OCI-LY1 (cell line): Measurements from ENCODE around the gene BABAM2.

Experiments
- H2AFZ ChIP-seq: fragments of 200-600 bp; sonication (generic), shearing (Covaris generic); 2 replicates; pipeline ENCODE4 v1.6.0; 2014; ENCODE audit warnings: antibody characterized with exemption, mild to moderate bottlenecking, low read length
- H3F3A ChIP-seq: fragments of 200-600 bp; sonication (generic), shearing (Covaris generic); 2 replicates; pipeline ENCODE4 v1.6.0; 2014; ENCODE audit warnings: mild to moderate bottlenecking, antibody characterized with exemption, low read length, moderate library complexity; ENCODE audit not compliant: insufficient read depth
- H3K27ac ChIP-seq: fragments of 200-600 bp; sonication (generic); 2 replicates; pipeline ENCODE4 v1.5.1; 2014; ENCODE audit warnings: low read length, mixed run types, mild to moderate bottlenecking, low read depth; ENCODE audit not compliant: poor library complexity, severe bottlenecking
- H3K27me3 ChIP-seq: fragments of 200-600 bp; sonication (generic); 2 replicates; pipeline ENCODE4 v1.6.0; 2014; ENCODE audit warnings: antibody characterized with exemption, mild to moderate bottlenecking, low read length, moderate library complexity; ENCODE audit not compliant: insufficient read depth
- H3K36me3 ChIP-seq: fragments of 200-600 bp; sonication (generic); 2 replicates; pipeline ENCODE4 v1.6.1; 2014; ENCODE audit warnings: mild to moderate bottlenecking, antibody characterized with exemption, low read length, moderate library complexity, mixed read lengths; ENCODE audit not compliant: insufficient read depth
- H3K4me1 ChIP-seq: fragments of 200-600 bp; sonication (generic); 2 replicates; pipeline ENCODE4 v1.5.1; 2014; ENCODE audit warnings: mild to moderate bottlenecking, low read length, moderate library complexity; ENCODE audit not compliant: insufficient read depth, severe bottlenecking
- H3K4me2 ChIP-seq: fragments of 200-600 bp; sonication (generic), shearing (Covaris generic); 2 replicates; pipeline ENCODE4 v1.6.1; 2014; ENCODE audit warnings: low read length
- H3K4me3 ChIP-seq: fragments of 200-600 bp; sonication (generic); 2 replicates; pipeline ENCODE4 v1.5.1; 2014; ENCODE audit warnings: low read length, low read depth, mild to moderate bottlenecking, mixed read lengths; ENCODE audit not compliant: poor library complexity, severe bottlenecking
- H3K79me2 ChIP-seq: fragments of 200-600 bp; shearing (Covaris generic); 2 replicates; pipeline ENCODE4 v1.6.1; 2016; ENCODE audit warnings: mixed run types, low read length, mixed read lengths; ENCODE audit not compliant: insufficient read depth
- H3K9ac ChIP-seq: fragments of 200-600 bp; sonication (generic), shearing (Covaris generic); 2 replicates; pipeline ENCODE4 v1.6.1; 2014; ENCODE audit warnings: mild to moderate bottlenecking, low read length, mixed read lengths
- H3K9me2 ChIP-seq: fragments of 200-600 bp; sonication (generic), shearing (Covaris generic); 2 replicates; pipeline ENCODE4 v1.6.1; 2014; ENCODE audit warnings: low read depth, mild to moderate bottlenecking, low read length, mixed read lengths
- H3K9me3 ChIP-seq: fragments of 200-600 bp; shearing (Covaris generic); 2 replicates; pipeline ENCODE4 v1.6.1; 2014; ENCODE audit warnings: low read length, mixed read lengths
- H4K20me1 ChIP-seq: fragments of 200-600 bp; sonication (generic), shearing (Covaris generic); 2 replicates; pipeline ENCODE4 v1.6.0; 2016; ENCODE audit warnings: mild to moderate bottlenecking, low read length; ENCODE audit not compliant: insufficient read depth
- EZH2 ChIP-seq: fragments of 200-600 bp; sonication (generic), shearing (Covaris generic); IDR thresholded peaks from 2 replicates; pipeline ENCODE4 v1.8.0; 2017; ENCODE audit warnings: borderline replicate concordance, mixed run types, mild to moderate bottlenecking, antibody characterized with exemption, low read length, moderate library complexity, mixed read lengths
- TF ChIP-seq, protein P1 (sequence below): fragments of 200-600 bp; sonication (generic), shearing (Covaris generic); IDR thresholded peaks from 2 replicates; pipeline ENCODE4 v1.5.1; 2017; ENCODE audit warnings: mild to moderate bottlenecking, antibody characterized with exemption, low read length, moderate library complexity, mixed read lengths

The BABAM2 gene

DNA sequence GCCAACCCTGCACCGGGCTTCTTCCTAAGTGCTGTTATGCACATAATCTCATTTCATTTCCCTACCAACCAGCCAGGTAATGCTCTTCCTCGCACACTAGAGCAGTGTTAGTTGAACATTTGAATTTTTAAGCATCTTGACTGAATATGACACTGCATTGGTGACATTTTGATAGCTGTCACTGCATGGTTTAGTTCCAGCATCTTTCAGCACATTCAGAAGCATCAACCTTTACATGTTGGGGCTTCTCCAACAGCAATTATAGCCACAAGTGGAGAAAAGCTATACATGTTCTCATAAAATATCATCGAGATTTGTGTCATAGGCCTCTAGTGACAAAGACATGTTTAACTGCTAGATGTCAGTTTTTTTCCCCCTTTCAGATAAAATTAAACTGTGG is 272.0 kb downstream of the BABAM2 start:
- no peaks in the 10 kb centered on the region for H3K4me1 ChIP-seq
- no peaks in the 10 kb centered on the region for H3K9me2 ChIP-seq
- H3K9me3 ChIP-seq, result no peaks in the 10 kb centered on the region
- no peaks in the 10 kb centered on the region for H3K27me3 ChIP-seq
- TF ChIP-seq EZH2, result no peak
- TF ChIP-seq, protein P1, sequence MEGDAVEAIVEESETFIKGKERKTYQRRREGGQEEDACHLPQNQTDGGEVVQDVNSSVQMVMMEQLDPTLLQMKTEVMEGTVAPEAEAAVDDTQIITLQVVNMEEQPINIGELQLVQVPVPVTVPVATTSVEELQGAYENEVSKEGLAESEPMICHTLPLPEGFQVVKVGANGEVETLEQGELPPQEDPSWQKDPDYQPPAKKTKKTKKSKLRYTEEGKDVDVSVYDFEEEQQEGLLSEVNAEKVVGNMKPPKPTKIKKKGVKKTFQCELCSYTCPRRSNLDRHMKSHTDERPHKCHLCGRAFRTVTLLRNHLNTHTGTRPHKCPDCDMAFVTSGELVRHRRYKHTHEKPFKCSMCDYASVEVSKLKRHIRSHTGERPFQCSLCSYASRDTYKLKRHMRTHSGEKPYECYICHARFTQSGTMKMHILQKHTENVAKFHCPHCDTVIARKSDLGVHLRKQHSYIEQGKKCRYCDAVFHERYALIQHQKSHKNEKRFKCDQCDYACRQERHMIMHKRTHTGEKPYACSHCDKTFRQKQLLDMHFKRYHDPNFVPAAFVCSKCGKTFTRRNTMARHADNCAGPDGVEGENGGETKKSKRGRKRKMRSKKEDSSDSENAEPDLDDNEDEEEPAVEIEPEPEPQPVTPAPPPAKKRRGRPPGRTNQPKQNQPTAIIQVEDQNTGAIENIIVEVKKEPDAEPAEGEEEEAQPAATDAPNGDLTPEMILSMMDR, result no peak
- no peaks in the 10 kb centered on the region for H3K36me3 ChIP-seq
- no peaks in the 10 kb centered on the region for H3K79me2 ChIP-seq
- H3K4me3 ChIP-seq, result no peak overlapping the region
- no peaks in the 10 kb centered on the region for H3F3A ChIP-seq
- H3K27ac ChIP-seq, result no peak overlapping the region
- no peaks in the 10 kb centered on the region for H4K20me1 ChIP-seq
- H2AFZ ChIP-seq, result no peak overlapping the region
- H3K4me2 ChIP-seq, result no peak overlapping the region
- H3K9ac ChIP-seq, result no peak overlapping the region

DNA sequence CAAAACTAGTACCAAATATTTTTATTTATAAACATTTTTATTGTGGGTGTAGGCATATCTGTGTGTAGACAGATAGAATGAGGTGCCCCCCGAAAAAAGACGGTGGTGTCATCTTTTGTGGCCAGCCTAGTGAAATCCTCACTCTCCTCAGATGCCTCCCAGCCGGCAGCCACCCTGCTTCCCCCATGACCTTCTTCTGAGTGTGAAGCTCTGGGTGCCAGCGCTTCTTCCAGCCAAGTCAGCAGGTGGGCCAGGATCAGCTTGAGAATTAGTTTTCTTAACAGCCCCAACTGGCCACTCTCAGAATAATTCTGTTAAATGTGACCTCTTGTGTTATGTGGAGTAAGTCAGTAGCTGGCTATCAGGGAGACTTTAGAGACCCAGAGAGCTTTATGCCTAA is 272.5 kb downstream of the BABAM2 start:
- TF ChIP-seq EZH2, result no peak
- TF ChIP-seq, protein P1, result no peak
- H3K27ac ChIP-seq, result no peak overlapping the region
- no peaks in the 10 kb centered on the region for H3K9me2 ChIP-seq
- no peaks in the 10 kb centered on the region for H3K36me3 ChIP-seq
- no peaks in the 10 kb centered on the region for H3F3A ChIP-seq
- no peaks in the 10 kb centered on the region for H3K9me3 ChIP-seq
- H3K4me2 ChIP-seq, result no peak overlapping the region
- H3K79me2 ChIP-seq, result no peaks in the 10 kb centered on the region
- H3K9ac ChIP-seq, result no peak overlapping the region
- H4K20me1 ChIP-seq, result no peaks in the 10 kb centered on the region
- H3K4me1 ChIP-seq, result no peaks in the 10 kb centered on the region
- H3K27me3 ChIP-seq, result no peaks in the 10 kb centered on the region
- H2AFZ ChIP-seq, result no peak overlapping the region
- H3K4me3 ChIP-seq, result no peak overlapping the region

- H3K27ac ChIP-seq, result no peak overlapping the region
- H2AFZ ChIP-seq, result no peak overlapping the region
- H3K27me3 ChIP-seq, result no peaks in the 10 kb centered on the region
- H3K9me3 ChIP-seq, result no peaks in the 10 kb centered on the region
- no peaks in the 10 kb centered on the region for H3K4me1 ChIP-seq
- no peaks in the 10 kb centered on the region for H3K79me2 ChIP-seq
- no peaks in the 10 kb centered on the region for H3F3A ChIP-seq
- H3K4me3 ChIP-seq, result no peak overlapping the region
- no peaks in the 10 kb centered on the region for H3K9me2 ChIP-seq
- no peak overlapping the region for H3K9ac ChIP-seq
- H4K20me1 ChIP-seq, result no peaks in the 10 kb centered on the region
- no peak for TF ChIP-seq EZH2
- no peaks in the 10 kb centered on the region for H3K36me3 ChIP-seq
- no peak overlapping the region for H3K4me2 ChIP-seq
Measured at GRCh38 chr2:28163627-28164279, 273.2 kb downstream of the BABAM2 start.

DNA sequence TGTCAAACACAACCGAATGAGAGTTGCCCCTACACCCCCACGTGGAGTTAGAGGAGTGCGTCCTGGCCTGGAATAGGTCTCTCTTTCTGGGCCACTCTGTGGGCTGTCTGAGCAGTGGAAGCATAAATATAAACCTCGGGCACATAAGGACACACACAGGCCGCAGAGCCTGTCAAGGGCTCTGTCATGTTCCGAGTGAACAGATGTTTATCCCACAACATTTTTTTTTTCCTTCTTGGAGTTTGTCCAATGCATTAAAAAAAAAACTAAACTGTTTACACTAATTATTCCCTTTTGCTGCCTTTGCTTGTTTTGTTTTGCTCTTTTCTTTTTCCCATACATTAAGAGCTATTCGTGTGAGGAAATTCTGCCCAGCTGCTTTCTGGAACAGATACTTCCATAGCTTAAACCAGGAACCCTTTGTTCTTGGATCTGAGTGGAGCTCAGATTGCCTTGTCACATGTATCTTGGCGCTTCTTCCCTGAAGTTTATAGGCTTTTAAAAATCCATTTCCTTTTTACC is 273.8 kb downstream of the BABAM2 start:
- Histone ChIP-seq H3K4me3 (no peak overlapping the region), H3K9ac (no peak overlapping the region), H3F3A (no peaks in the 10 kb centered on the region), H3K4me1 (no peaks in the 10 kb centered on the region), H3K4me2 (no peak overlapping the region), H3K36me3 (no peaks in the 10 kb centered on the region), H3K27me3 (no peaks in the 10 kb centered on the region), H4K20me1 (no peaks in the 10 kb centered on the region), H3K9me3 (no peaks in the 10 kb centered on the region), H3K79me2 (no peaks in the 10 kb centered on the region), H3K27ac (no peak overlapping the region), H3K9me2 (no peaks in the 10 kb centered on the region), H2AFZ (no peak overlapping the region)
- no peak for TF ChIP-seq EZH2
- TF ChIP-seq, protein P1, result no peak
